DND-41 (cell line): Measurements from ENCODE around the gene ARFGEF3.

Source experiments
- CTCF ChIP-seq: IDR thresholded peaks from 2 replicates; pipeline ENCODE4 v1.5.1; 2012; ENCODE audit warnings: borderline replicate concordance, low read length, moderate library complexity, mild to moderate bottlenecking; ENCODE audit not compliant: poor library complexity, severe bottlenecking; ENCODE audit errors: extremely low read depth
- EZH2 ChIP-seq: IDR thresholded peaks from 3 replicates; pipeline ENCODE4 v1.6.1; 2012; ENCODE audit warnings: borderline replicate concordance, low read depth, mild to moderate bottlenecking, moderate library complexity, low read length, inconsistent platforms; ENCODE audit not compliant: severe bottlenecking

DNA sequence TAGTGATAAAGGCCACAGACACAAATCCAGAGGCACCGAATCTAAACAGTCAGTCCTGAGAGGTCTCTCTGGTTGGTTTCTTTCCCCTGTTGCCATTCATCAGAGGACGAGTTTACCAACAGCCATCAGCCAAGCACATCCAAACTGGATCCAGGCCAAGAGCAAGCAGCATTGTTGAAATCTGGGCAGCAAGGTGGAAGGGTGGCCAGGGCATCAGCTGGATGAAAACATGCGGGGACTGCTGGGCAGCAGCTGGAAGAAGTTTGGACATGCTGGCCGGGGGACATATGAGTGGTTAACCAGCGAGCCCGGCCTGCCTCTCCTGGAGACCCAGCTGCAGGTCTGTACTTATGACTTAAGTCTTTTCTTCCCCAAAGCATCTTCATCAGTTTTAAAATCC is 216.1 kb downstream of the ARFGEF3 start, which contains the start of gene SMIM28:
- TF ChIP-seq CTCF (no peak), EZH2 (no peak)
